Measurements from ENCODE around the gene CHN1. TPM values are rescaled to one million over a fixed set of nuclear protein-coding genes. Genes with fewer than 3 reads are reported as not detected.

CHN1 gene
- total RNA-seq: 14.5 and 18.4 TPM in 2 replicates

GRCh38 chr2:175004980-175005732 lies at the start of gene CHN1:
CHN1 (minus strand) TSS chr2:175005381; CDS start chr2:175004912, 469 bp downstream.

GRCh38 chr2:174764280-174765255 lies 240.6 kb downstream of the CHN1 start, which contains the start of gene CHRNA1:
CHRNA1 (minus strand) TSS chr2:174764472; CDS start chr2:174764394, 78 bp downstream.

Other genes starting within 250 kb of the CHN1 start
- gene CHRNA1, start 240.9 kb downstream of the CHN1 start, total RNA-seq: 0.09 and 0.27 TPM in 2 replicates
- gene ATF2, start 162.8 kb upstream of the CHN1 start, total RNA-seq: 36.2 and 42.7 TPM in 2 replicates
- 80.9 and 100 TPM in 2 replicates for gene ATP5MC3, start 176.3 kb upstream of the CHN1 start, total RNA-seq